DOHH2 (cell line): ENCODE results near the gene GALNT13.

Source experiments
- EZH2phosphoT487 ChIP-seq: fragments of 200-600 bp; sonication (generic); IDR thresholded peaks from 2 replicates; pipeline ENCODE4 v1.6.1; 2017; ENCODE audit warnings: borderline replicate concordance, mild to moderate bottlenecking, antibody characterized with exemption, low read length, moderate library complexity, mixed read lengths
- TF ChIP-seq, protein P1 (sequence below): fragments of 200-600 bp; sonication (generic); IDR thresholded peaks from one replicate; pipeline ENCODE4 v1.5.1; 2014; ENCODE audit warnings: antibody characterized with exemption, mild to moderate bottlenecking, low read depth, low read length; ENCODE audit not compliant: poor library complexity, severe bottlenecking

DNA sequence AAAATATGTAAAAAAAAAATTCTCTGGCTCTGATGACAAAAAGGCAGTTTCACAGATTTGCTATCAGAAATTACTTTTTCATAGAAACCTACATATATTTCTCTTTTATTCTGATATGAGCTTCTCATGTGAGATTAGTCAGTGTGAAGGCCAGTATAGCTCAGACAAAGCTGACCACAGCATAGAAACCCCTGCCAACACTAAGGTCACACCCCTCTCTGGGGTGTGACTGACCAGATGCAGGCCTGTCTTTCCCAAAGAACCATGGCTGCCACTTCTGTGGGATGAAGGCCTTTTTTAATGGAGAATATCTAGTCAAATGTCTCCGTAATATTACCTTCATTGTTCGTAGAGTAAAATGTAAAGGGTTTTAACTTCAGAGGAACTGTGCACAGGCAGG lies 496.4 kb downstream of the GALNT13 start:
- TF ChIP-seq, protein P1, sequence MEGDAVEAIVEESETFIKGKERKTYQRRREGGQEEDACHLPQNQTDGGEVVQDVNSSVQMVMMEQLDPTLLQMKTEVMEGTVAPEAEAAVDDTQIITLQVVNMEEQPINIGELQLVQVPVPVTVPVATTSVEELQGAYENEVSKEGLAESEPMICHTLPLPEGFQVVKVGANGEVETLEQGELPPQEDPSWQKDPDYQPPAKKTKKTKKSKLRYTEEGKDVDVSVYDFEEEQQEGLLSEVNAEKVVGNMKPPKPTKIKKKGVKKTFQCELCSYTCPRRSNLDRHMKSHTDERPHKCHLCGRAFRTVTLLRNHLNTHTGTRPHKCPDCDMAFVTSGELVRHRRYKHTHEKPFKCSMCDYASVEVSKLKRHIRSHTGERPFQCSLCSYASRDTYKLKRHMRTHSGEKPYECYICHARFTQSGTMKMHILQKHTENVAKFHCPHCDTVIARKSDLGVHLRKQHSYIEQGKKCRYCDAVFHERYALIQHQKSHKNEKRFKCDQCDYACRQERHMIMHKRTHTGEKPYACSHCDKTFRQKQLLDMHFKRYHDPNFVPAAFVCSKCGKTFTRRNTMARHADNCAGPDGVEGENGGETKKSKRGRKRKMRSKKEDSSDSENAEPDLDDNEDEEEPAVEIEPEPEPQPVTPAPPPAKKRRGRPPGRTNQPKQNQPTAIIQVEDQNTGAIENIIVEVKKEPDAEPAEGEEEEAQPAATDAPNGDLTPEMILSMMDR: no peak
- no peak for TF ChIP-seq EZH2phosphoT487
